Fibroblast of lung (primary cell): ENCODE results near the gene ANP32B. TPM values are rescaled to one million over a fixed set of nuclear protein-coding genes. Genes with fewer than 3 reads are reported as not detected.

Experiments used
- DNase-seq, 2 donors: peaks; one replicate each; pipeline versions ENCODE4 v3.0.0 to v3.0.0-alpha.2; 2010; ENCODE audit warnings: low read depth in 2 of 2
- H2AFZ ChIP-seq: 2 replicates; pipeline ENCODE4 v1.5.1; 2012; ENCODE audit warnings: low read length, control low read depth, inconsistent platforms
- H3K27ac ChIP-seq: 2 replicates; pipeline ENCODE4 v1.5.1; 2011; ENCODE audit warnings: low read length, control low read depth; ENCODE audit not compliant: insufficient read depth
- H3K27me3 ChIP-seq: 2 replicates; pipeline ENCODE4 v1.5.1; 2011; ENCODE audit warnings: mild to moderate bottlenecking, low read length; ENCODE audit not compliant: control insufficient read depth, insufficient read depth
- H3K36me3 ChIP-seq: 2 replicates; pipeline ENCODE4 v1.5.1; 2011; ENCODE audit warnings: low read length; ENCODE audit not compliant: control insufficient read depth, insufficient read depth
- H3K4me1 ChIP-seq: 2 replicates; pipeline ENCODE4 v1.5.1; 2011; ENCODE audit warnings: low read length; ENCODE audit not compliant: control insufficient read depth, insufficient read depth; ENCODE audit errors: extremely low read depth
- H3K4me2 ChIP-seq: 2 replicates; pipeline ENCODE4 v1.5.1; 2011; ENCODE audit warnings: low read length, control low read depth; ENCODE audit not compliant: insufficient read depth; ENCODE audit errors: extremely low read depth
- H3K4me3 ChIP-seq, 4 experiments: fragments of 200-600 bp in 1 of 4; sonication (generic) in 1 of 4; replicated peaks in 1 of 4; 2 replicates each; pipeline ENCODE4 v1.5.1; 2011 to 2016; ENCODE audit warnings: low read length in 4 of 4, low read depth in 3 of 4, mild to moderate bottlenecking in 3 of 4, control low read depth in 2 of 4, inconsistent platforms in 1 of 4, mixed read lengths in 1 of 4; ENCODE audit not compliant: insufficient read depth in 1 of 4; ENCODE audit errors: control extremely low read depth in 1 of 4
- H3K79me2 ChIP-seq: 2 replicates; pipeline ENCODE4 v1.5.1; 2012; ENCODE audit warnings: mild to moderate bottlenecking, low read length, inconsistent platforms; ENCODE audit not compliant: control insufficient read depth, insufficient read depth
- H3K9ac ChIP-seq: 2 replicates; pipeline ENCODE4 v1.5.1; 2011; ENCODE audit warnings: mild to moderate bottlenecking, low read length, control low read depth; ENCODE audit not compliant: insufficient read depth
- H3K9me3 ChIP-seq: 2 replicates; pipeline ENCODE4 v1.5.1; 2012; ENCODE audit warnings: low read depth, low read length; ENCODE audit not compliant: control insufficient read depth, insufficient read depth
- H4K20me1 ChIP-seq: 2 replicates; pipeline ENCODE4 v1.5.1; 2011; ENCODE audit warnings: low read length; ENCODE audit not compliant: control insufficient read depth, insufficient read depth; ENCODE audit errors: extremely low read depth
- EZH2 ChIP-seq: IDR thresholded peaks from 2 replicates; pipeline ENCODE4 v1.5.1; 2012; ENCODE audit warnings: low read length, control low read depth, mild to moderate bottlenecking; ENCODE audit errors: missing control alignments
- polyA plus RNA-seq, 2 donors: library from polyadenylated mRNA; depleted of rRNA in 1 of 2; stranded (reverse) in 1 of 2; unstranded in 1 of 2; fragments of >200 nt; gene quantifications; 2 replicates each; pipeline ENCODE4 v1.2.1, GENCODE V29; 2011 to 2012; ENCODE audit warnings: missing spikeins in 1 of 2
- total RNA-seq: library from RNA; depleted of rRNA; stranded (reverse); fragments of >200 nt; gene quantifications from 2 replicates; pipeline ENCODE4 v1.2.1, GENCODE V29; 2014
- TF ChIP-seq, protein P1 (sequence below), 2 donors: IDR thresholded peaks in 1 of 2; conservative IDR thresholded peaks in 1 of 2; 1 replicate in 1 of 2; 2 replicates in 1 of 2; pipeline ENCODE4 v1.5.1; 2011 to 2012; ENCODE audit warnings: low read length in 2 of 2, control low read depth in 1 of 2, inconsistent platforms in 1 of 2, low read depth in 1 of 2, mild to moderate bottlenecking in 1 of 2

Gene ANP32B
- total and polyA plus RNA-seq, 2 donors (not counting 1 experiment from before 2014, with no cell fraction given): 16.7 to 62.0 TPM

DNA sequence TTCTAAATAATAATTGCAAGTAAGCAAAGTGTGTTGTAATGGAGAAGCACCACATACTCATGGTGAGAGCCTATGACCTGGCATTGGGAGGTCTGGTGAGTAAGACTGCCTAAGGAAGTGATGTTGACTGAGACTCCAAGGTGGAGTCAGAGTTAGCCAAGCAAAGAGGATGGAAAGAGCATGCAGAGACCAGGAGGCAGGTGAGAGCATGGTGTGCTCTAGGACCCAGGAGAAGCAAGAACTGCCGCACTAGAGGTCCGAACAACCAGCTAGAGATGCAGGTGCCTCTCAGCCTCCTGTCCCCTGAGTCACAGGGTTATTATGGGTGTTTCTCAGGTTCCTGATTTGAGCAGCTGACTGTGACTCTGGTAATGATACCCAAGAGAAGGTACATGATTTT lies 27.3 kb downstream of the ANP32B start:
- Histone ChIP-seq H3K4me3 (no peak overlapping the region), H3K27ac (peak overlapping the region; percentile 20), H3K9me3 (no peaks in the 10 kb centered on the region), H4K20me1 (no peaks in the 10 kb centered on the region), H3K79me2 (peaks cover 18% of the 10 kb centered on the region), H3K36me3 (peaks cover 19% of the 10 kb centered on the region), H3K4me1 (no peaks in the 10 kb centered on the region), H3K27me3 (no peaks in the 10 kb centered on the region), H3K4me2 (no peak overlapping the region), H2AFZ (no peak overlapping the region), H3K9ac (no peak overlapping the region)
- DNase-seq: peak; percentile 29 to 51
- TF ChIP-seq, protein P1, sequence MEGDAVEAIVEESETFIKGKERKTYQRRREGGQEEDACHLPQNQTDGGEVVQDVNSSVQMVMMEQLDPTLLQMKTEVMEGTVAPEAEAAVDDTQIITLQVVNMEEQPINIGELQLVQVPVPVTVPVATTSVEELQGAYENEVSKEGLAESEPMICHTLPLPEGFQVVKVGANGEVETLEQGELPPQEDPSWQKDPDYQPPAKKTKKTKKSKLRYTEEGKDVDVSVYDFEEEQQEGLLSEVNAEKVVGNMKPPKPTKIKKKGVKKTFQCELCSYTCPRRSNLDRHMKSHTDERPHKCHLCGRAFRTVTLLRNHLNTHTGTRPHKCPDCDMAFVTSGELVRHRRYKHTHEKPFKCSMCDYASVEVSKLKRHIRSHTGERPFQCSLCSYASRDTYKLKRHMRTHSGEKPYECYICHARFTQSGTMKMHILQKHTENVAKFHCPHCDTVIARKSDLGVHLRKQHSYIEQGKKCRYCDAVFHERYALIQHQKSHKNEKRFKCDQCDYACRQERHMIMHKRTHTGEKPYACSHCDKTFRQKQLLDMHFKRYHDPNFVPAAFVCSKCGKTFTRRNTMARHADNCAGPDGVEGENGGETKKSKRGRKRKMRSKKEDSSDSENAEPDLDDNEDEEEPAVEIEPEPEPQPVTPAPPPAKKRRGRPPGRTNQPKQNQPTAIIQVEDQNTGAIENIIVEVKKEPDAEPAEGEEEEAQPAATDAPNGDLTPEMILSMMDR (conservative IDR thresholded peaks at IDR 0.05 in 1 of 2, IDR thresholded peaks at IDR 0.05 in 1 of 2; ENCODE audit: low read depth in 1 of 2, low read length in 2 of 2): no peak
- no peak for TF ChIP-seq EZH2

DNA sequence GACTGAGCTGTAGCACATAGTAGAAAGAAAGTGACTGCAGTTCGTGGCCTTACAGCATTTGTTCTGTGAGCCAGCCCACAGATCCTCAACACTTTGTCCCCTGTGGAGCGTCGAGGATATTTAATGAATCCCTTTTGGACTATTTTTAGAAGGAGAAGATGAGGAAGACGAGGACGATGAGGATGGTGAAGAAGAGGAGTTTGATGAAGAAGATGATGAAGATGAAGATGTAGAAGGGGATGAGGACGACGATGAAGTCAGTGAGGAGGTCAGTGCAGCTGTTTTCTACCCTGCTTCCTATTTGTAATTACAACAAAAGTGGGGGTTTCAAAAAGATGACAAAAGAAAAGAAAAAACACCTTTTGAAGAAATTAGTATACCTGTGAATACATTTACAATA lies 28.0 kb downstream of the ANP32B start:
- Histone ChIP-seq H3K4me3 (no peak overlapping the region), H3K4me2 (no peak overlapping the region), H3K9ac (no peak overlapping the region), H3K36me3 (peaks cover 14% of the 10 kb centered on the region), H3K9me3 (no peaks in the 10 kb centered on the region), H3K27ac (no peak overlapping the region), H3K4me1 (no peaks in the 10 kb centered on the region), H3K79me2 (peaks cover 15% of the 10 kb centered on the region), H4K20me1 (no peaks in the 10 kb centered on the region), H2AFZ (no peak overlapping the region), H3K27me3 (no peaks in the 10 kb centered on the region)
- DNase-seq: no peak
- TF ChIP-seq, protein P1 (conservative IDR thresholded peaks at IDR 0.05 in 1 of 2, IDR thresholded peaks at IDR 0.05 in 1 of 2; ENCODE audit: low read depth in 1 of 2, low read length in 2 of 2): no peak
- TF ChIP-seq EZH2: no peak

DNA sequence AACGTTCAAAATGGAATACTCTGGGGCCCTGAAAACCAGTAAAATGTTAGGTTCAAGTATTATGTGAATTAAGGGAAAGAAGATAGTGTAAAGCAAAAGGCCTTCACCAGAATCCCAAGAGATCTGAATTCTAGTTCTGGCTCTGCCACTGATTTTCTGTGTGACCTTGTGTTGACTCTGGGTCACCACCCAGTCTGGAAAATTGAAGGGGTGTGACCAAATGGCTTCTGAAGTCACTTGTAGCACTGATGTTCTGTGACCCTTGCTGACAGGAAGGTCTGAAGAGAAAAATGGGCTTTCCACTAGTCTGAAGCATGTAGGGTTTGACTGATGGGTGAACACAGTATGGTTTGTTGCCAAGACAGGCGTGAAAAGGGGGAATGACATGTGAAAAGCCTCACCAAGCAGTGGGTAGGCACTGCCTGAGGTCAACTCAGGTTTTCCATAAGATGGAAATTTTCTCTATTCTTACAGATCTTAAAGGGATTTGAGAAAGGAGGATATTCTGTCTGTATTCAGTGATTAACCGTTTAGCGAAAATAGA lies 33.1 kb downstream of the ANP32B start:
- no peak overlapping the region for H3K4me3 ChIP-seq
- no peaks in the 10 kb centered on the region for H3K4me1 ChIP-seq
- H3K27ac ChIP-seq: no peak overlapping the region
- H3K4me2 ChIP-seq: no peak overlapping the region
- H3K36me3 ChIP-seq: peaks cover 26% of the 10 kb centered on the region
- H2AFZ ChIP-seq: no peak overlapping the region
- no peak for TF ChIP-seq EZH2
- TF ChIP-seq, protein P1 (conservative IDR thresholded peaks at IDR 0.05 in 1 of 2, IDR thresholded peaks at IDR 0.05 in 1 of 2; ENCODE audit: low read depth in 1 of 2, low read length in 2 of 2): no peak
- no peaks in the 10 kb centered on the region for H4K20me1 ChIP-seq
- no peak overlapping the region for H3K9ac ChIP-seq
- DNase-seq: no peak
- no peaks in the 10 kb centered on the region for H3K79me2 ChIP-seq
- no peaks in the 10 kb centered on the region for H3K9me3 ChIP-seq
- no peaks in the 10 kb centered on the region for H3K27me3 ChIP-seq
